ENCODE measurements around the gene ARHGEF6.

The ARHGEF6 gene

GRCh38 chrX:136747003-136747986, 33.4 kb downstream of the ARHGEF6 start:
- no peak for DNase-seq (ENCODE audit: low read depth)

DNA sequence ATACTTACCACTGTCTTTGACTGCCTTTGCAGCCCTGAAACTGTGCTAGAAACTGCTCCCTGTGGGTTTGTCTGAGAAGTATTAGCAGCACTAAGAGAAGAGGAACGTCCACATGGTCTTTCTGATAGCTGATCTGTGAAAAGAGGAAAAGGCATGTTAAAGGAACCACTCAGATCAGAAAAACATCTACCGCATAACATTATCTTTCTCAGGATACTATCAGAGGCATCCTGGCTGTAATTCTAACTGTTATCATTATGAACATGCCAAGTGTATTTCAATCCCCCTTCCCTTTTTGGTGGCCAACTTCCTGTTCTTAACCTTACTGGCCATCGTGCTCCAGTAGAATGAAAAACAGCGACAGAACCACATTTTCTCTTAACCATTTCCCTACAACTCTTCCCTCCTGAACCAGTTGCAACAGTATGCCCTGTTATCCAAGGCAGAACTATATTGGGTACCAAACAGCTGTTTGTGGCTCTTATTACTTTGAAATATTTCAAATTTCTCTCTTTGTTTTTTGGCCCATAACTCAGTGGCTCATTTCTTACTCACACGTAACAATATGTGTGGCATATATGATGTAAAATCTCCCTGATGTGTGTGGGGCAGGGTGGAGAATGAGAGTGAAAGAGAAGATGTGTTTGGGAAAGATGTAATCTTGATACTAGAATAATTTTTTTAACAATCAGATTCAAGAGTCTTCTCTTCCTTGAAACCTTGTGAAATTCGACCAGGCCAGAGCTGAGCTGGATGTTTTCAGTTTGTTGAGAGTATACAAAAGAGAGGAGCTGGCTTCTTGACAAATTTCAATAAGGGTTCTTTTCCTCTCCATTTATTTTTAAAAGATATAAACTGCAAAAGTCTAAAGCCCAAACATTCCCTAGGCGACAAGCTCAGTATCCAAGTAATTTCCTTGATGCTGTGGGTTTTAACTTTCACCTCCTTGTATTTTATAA, 35.2 kb downstream of the ARHGEF6 start:
- DNase-seq (ENCODE audit: low read depth) = no peak

DNA sequence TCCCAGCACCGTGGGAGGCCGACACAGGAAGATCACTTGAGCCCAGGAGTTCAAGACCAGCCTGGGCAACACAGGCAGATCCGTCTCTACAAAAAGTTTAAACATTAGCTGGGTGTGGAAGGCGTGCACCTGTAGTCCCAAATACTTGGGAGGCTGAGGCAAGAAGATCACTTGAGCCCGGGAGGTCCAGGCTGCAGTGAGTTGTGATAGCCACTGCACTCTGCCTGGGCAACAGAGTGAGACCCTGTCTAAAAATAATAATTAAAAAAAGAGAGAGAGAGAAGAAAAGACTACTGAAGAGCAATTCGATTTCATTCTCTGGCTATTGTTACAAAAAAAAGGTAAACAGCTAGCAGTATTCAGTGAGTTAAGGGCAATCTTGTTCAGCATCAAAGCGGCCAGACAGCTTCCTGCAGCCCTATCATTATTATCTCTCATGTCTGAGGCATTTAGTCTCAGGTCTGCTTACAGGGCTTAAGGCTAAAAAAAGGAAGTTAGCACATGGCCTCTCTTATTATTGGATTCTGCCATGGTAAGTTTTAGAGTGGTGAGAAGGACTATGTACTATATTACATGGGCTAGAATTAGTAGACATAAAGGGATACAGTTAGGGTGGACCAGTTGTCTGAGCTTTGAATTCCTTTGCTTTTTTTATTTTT, 37.9 kb downstream of the ARHGEF6 start:
- DNase-seq (ENCODE audit: low read depth) = no peak

DNA sequence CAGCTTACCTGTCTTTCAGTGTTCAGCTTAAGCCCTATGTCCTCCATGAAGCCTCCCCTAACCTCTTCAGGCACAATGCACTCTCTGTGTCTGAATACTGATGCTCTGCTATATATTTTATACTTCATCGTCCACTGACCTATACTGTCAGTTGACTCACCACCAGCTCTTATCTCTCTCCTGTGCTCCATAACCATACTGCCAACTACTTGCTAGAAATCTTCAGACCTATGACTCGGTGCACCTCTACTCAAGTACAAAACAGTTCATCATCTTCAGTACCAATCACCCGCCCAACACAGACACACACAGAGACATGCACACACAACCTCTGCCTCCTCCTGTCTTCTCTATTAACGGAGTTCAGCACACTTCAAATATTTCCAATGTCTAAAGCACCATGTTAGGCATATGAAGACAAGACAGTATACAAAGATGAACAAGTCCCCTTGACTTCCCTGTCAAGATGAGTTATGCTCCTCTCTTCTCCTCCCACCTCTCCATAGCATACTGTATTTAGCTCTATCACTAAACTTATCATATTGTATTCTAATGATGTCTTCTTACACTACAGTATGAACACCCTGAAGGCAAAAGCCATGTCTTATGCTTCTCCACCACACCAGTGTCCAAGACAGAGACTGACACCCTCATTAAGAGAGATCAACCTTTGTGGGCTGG, 42.5 kb downstream of the ARHGEF6 start:
- DNase-seq (ENCODE audit: low read depth) = no peak

- DNase-seq (ENCODE audit: low read depth) = no peak
These were observed 44.0 kb downstream of the ARHGEF6 start for GRCh38 chrX:136736690-136737089.

- no peak for DNase-seq (ENCODE audit: low read depth)
These were observed 45.1 kb downstream of the ARHGEF6 start for GRCh38 chrX:136735601-136736000.

DNA sequence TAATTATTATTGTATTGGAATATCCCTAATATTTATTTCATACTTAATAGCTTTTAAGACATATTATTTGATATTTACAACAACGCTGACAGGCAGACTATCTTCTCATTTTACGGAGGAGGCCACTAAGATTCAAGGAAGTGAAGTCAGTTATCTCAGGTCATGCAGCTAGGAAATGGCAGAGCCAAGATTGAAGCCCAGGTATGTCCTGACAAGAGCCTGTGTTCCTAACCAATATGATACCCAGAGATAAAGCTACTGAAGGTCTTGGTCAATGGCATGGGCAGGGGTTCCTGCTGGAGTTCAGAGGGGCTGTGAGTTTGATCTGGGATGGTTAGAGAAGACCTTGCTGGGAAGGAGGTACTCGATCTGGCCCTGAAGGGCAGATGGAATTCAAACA, 47.1 kb downstream of the ARHGEF6 start:
- no peak for DNase-seq (ENCODE audit: low read depth)

DNA sequence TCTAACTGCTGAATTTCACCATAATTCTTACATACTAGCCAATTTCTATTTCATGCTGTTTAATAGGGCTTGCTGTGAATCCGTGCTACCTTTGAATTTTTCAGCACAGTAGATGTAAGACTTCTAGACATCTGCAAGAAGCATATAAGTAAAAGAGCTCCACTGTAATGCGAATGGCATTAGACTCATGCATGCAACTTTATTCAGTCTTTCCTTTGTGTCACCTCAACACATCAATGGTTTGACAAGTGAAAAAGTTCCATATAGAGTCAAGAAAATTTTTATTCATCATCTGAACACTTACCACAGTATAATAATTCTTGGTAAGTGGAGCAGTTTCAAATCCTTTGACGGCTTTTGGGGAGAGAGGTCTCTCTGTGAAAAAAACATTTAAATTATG, 48.9 kb downstream of the ARHGEF6 start:
- DNase-seq (ENCODE audit: low read depth) = no peak

DNA sequence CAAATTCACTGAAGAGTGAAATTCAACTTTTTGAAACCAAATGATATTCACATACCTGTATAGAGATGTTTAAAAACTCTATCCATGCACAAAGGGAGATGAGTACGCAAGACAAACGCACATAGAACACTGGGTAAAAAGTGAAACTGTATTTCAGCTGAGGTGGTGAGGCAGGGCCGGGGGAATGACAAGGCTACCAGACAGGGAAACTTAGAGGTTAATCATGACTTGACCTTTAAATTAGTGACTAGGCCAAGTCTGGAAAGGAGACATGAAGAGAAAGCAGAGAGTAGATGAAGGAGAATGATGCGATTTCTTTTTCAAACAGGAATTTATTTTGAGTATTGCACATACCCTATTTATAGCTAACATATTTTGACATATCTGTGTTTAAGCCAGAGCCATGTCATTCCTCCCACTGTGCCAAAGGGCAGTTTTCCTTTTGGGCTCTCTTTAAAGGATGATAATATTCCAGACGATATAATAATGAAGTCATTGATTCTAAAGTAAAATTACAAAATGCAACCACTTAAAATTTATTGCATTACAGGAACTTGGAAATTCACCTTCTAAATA, 49.4 kb downstream of the ARHGEF6 start:
- DNase-seq (ENCODE audit: low read depth) = no peak

DNA sequence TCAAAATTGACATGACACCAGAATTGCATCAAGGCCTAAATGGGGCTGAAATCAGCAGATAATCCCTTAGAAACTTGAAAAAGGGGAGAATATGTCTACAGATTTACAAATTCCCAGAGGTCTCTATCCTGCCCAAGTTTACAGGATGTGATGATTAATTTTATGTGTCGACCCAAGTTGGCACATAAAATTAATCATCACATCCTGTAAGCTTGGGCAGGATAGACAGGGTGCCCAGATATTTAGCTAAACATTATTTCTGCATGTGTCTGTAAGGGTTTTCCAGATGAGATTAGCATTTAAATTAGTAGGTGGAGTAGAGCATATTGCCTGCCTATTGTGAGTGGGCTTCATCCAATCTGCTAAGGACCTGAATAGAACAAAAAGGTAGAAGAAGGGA, 52.3 kb downstream of the ARHGEF6 start:
- DNase-seq (ENCODE audit: low read depth) = no peak

GRCh38 chrX:136725441-136726104, 55.2 kb downstream of the ARHGEF6 start:
- DNase-seq (ENCODE audit: low read depth) = peak; percentile 66

GRCh38 chrX:136718091-136718490, 62.6 kb downstream of the ARHGEF6 start:
- DNase-seq (ENCODE audit: low read depth) = no peak

GRCh38 chrX:136714626-136715599, 65.8 kb downstream of the ARHGEF6 start:
- DNase-seq (ENCODE audit: low read depth) = no peak

DNA sequence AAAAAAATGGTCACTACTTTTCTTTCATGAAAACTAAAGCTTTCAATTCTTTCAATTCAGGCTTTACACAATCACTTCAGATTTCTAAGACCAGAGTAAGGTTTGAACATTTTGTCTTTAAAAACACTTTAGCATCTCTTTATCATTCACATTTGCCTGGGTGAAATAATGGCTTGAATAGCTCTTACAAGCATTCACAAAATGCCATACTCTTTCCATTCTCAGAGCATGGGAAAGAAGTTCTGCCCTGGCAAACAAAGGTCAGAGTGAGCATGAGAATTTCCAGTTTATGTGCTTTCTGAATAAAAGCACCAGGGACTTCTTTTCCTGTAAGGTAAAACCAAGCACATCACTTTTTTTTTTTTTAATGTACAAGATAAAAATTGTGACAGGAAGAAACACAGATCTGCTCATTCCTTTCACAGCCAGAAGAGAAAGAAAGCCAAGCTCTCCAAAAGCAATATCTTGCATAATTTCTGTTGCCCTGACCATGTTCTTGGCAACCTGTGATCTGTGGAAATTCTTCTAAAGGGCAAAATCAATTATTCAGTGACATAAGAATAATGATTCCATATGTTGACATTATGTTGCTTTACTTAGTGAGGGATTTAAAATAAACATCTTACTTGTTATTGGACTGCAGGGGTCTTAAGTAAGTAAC, 68.0 kb downstream of the ARHGEF6 start:
- DNase-seq (ENCODE audit: low read depth) = no peak

GRCh38 chrX:136711147-136711546, 69.6 kb downstream of the ARHGEF6 start:
- DNase-seq (ENCODE audit: low read depth) = peak; percentile 31

- DNase-seq (ENCODE audit: low read depth) = peak; percentile 26
These were observed 70.3 kb downstream of the ARHGEF6 start for GRCh38 chrX:136710325-136710951.

DNA sequence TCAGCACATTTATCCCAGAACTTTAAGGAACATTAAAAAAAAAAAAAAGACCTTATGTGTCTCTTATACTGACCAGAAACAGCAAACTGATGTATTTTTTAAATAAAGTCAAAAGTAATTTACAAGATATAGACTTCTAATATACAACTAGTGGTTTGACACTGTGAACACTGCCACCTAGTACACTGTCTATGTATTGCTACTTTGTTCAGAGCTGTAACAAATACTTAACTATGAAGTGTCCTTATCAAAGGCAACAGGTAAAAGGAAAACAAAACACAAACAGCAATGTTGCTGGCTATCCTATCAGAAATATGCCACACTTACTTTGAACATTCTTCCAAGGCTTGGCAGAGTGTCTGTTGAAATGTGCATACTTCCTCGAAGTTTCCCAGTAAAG, 72.4 kb downstream of the ARHGEF6 start:
- DNase-seq (ENCODE audit: low read depth) = no peak

- no peak for DNase-seq (ENCODE audit: low read depth)
These were observed 83.6 kb downstream of the ARHGEF6 start for GRCh38 chrX:136697156-136697555.
